H1 (cell line): Measurements from ENCODE around the gene TMEM163. TPM values are rescaled to one million over a fixed set of nuclear protein-coding genes. Genes with fewer than 3 reads are reported as not detected.

Source experiments
- CTCF ChIA-PET: fragments of 300-600 bp; sonication (Branson Sonifier 250); formaldehyde crosslinking; loops from one replicate; lab custom pipeline; 2021; ENCODE audit not compliant: partially characterized antibody; lab: Charles Lee
- POLR2A ChIA-PET: fragments of 300-600 bp; sonication (Branson Sonifier 250); formaldehyde crosslinking; loops from one replicate; lab custom pipeline; 2021; ENCODE audit warnings: inconsistent platforms; ENCODE audit not compliant: partially characterized antibody; lab: Charles Lee
- DNase-seq, 2 experiments: peaks; one replicate each; pipeline versions ENCODE4 v3.0.0 to v3.0.0-alpha.2; 2010 to 2022; ENCODE audit warnings: low spot score in 2 of 2, low read depth in 1 of 2, mixed read lengths in 1 of 2
- FAIRE-seq: peaks from 2 replicates; lab custom pipeline; 2011; peaks lifted over from hg19 to GRCh38; lab: Jason Lieb, UNC
- H2AFZ ChIP-seq: 2 replicates; pipeline ENCODE4 v1.8.1; 2012; ENCODE audit warnings: low read length, inconsistent platforms
- H2AK5ac ChIP-seq: 2 replicates; pipeline ENCODE4 v1.6.1; 2013; ENCODE audit warnings: low read depth, low read length
- H2BK120ac ChIP-seq: replicated peaks from 2 replicates; pipeline ENCODE3; 2013; ENCODE audit warnings: low read depth, low read length, inconsistent platforms
- H2BK12ac ChIP-seq: 2 replicates; pipeline ENCODE4 v1.6.1; 2013; ENCODE audit warnings: low read depth, low read length
- H2BK15ac ChIP-seq: 2 replicates; pipeline ENCODE4 v1.6.1; 2013; ENCODE audit warnings: low read length
- H2BK20ac ChIP-seq: 2 replicates; pipeline ENCODE4 v1.6.1; 2013; ENCODE audit warnings: low read length
- H2BK5ac ChIP-seq: 2 replicates; pipeline ENCODE4 v1.6.1; 2013; ENCODE audit warnings: low read depth, low read length
- H3K14ac ChIP-seq: 2 replicates; pipeline ENCODE4 v1.6.1; 2013; ENCODE audit warnings: inconsistent platforms; ENCODE audit not compliant: insufficient read length
- H3K18ac ChIP-seq: 2 replicates; pipeline ENCODE4 v1.6.1; 2013; ENCODE audit warnings: low read length; ENCODE audit errors: extremely low read depth
- H3K23ac ChIP-seq: 2 replicates; pipeline ENCODE4 v1.6.1; 2013; ENCODE audit warnings: inconsistent platforms; ENCODE audit not compliant: insufficient read length
- H3K23me2 ChIP-seq: 2 replicates; pipeline ENCODE4 v1.6.1; 2013; ENCODE audit warnings: low read depth, low read length
- H3K27ac ChIP-seq: 2 replicates; pipeline ENCODE4 v1.6.1; 2011; ENCODE audit warnings: low read depth, low read length, inconsistent platforms
- H3K27me3 ChIP-seq, 4 experiments: replicated peaks in 1 of 4; 1 replicate in 1 of 4; 2 replicates in 3 of 4; pipeline versions ENCODE4 v1.6.1 to v1.8.1; 2011 to 2013; ENCODE audit warnings: low read length in 3 of 4, mild to moderate bottlenecking in 3 of 4, inconsistent platforms in 2 of 4, mixed read lengths in 2 of 4, moderate library complexity in 1 of 4; ENCODE audit not compliant: control insufficient read depth in 3 of 4, insufficient read depth in 3 of 4; ENCODE audit errors: extremely low read depth in 1 of 4
- H3K36me3 ChIP-seq, 4 experiments: 2 replicates each; pipeline versions ENCODE4 v1.6.1 to v1.8.1; 2011 to 2013; ENCODE audit warnings: mild to moderate bottlenecking in 4 of 4, low read length in 3 of 4, moderate library complexity in 2 of 4, control low read depth in 1 of 4, inconsistent platforms in 1 of 4; ENCODE audit not compliant: insufficient read depth in 4 of 4, control insufficient read depth in 2 of 4
- H3K4ac ChIP-seq: replicated peaks from 2 replicates; pipeline ENCODE3; 2013; ENCODE audit warnings: low read length, low read depth, mixed read lengths, inconsistent platforms; ENCODE audit not compliant: insufficient read length
- H3K4me1 ChIP-seq, 4 experiments: replicated peaks in 1 of 4; 1 replicate in 1 of 4; 2 replicates in 3 of 4; pipeline versions ENCODE4 v1.6.1 to v1.8.1; 2011 to 2013; ENCODE audit warnings: low read length in 3 of 4, inconsistent platforms in 2 of 4, mixed read lengths in 1 of 4; ENCODE audit not compliant: insufficient read depth in 4 of 4, control insufficient read depth in 3 of 4
- H3K4me2 ChIP-seq, 2 experiments: 2 replicates each; pipeline versions ENCODE4 v1.6.1 to v1.8.1; 2011 to 2013; ENCODE audit warnings: low read depth in 2 of 2, low read length in 2 of 2, control low read depth in 1 of 2, inconsistent platforms in 1 of 2, mild to moderate bottlenecking in 1 of 2; ENCODE audit not compliant: insufficient read depth in 1 of 2
- H3K4me3 ChIP-seq, 4 experiments: fragments of 200-600, 300-600 bp in 1 of 4; sonication (generic), shearing (Covaris generic), sonication (Bioruptor Twin) in 1 of 4; 2 replicates each; pipeline versions ENCODE4 v1.5.1 to v1.8.1; 2011 to 2016; ENCODE audit warnings: low read length in 4 of 4, low read depth in 3 of 4, control low read depth in 2 of 4, inconsistent platforms in 2 of 4, mild to moderate bottlenecking in 2 of 4, mixed read lengths in 1 of 4, moderate library complexity in 1 of 4; ENCODE audit not compliant: insufficient read depth in 2 of 4; ENCODE audit errors: extremely low read depth in 1 of 4
- H3K56ac ChIP-seq: replicated peaks from 2 replicates; pipeline ENCODE3; 2013; ENCODE audit warnings: low read depth, mild to moderate bottlenecking, mixed read lengths, low read length, inconsistent platforms; ENCODE audit not compliant: insufficient read length
- H3K79me1 ChIP-seq: 2 replicates; pipeline ENCODE4 v1.6.1; 2013; ENCODE audit warnings: low read depth, low read length, control low read depth
- H3K79me2 ChIP-seq, 2 experiments: 2 replicates each; pipeline versions ENCODE4 v1.6.1 to v1.8.1; 2012 to 2013; ENCODE audit warnings: low read length in 2 of 2, mild to moderate bottlenecking in 2 of 2, inconsistent platforms in 1 of 2; ENCODE audit not compliant: insufficient read depth in 2 of 2, control insufficient read depth in 1 of 2
- H3K9ac ChIP-seq, 4 experiments: replicated peaks in 1 of 4; 1 replicate in 1 of 4; 2 replicates in 3 of 4; pipeline versions ENCODE4 v1.6.1 to v1.8.1; 2011 to 2013; ENCODE audit warnings: low read depth in 3 of 4, low read length in 3 of 4, control low read depth in 2 of 4, mild to moderate bottlenecking in 2 of 4, moderate library complexity in 2 of 4, inconsistent platforms in 1 of 4; ENCODE audit errors: extremely low read depth in 1 of 4
- H3K9me3 ChIP-seq, 2 experiments: 2 replicates each; pipeline versions ENCODE4 v1.6.1 to v1.8.1; 2012 to 2013; ENCODE audit warnings: mild to moderate bottlenecking in 2 of 2, moderate library complexity in 2 of 2, control low read depth in 1 of 2, inconsistent platforms in 1 of 2, low read depth in 1 of 2, low read length in 1 of 2, mixed read lengths in 1 of 2; ENCODE audit not compliant: insufficient read depth in 2 of 2
- H4K20me1 ChIP-seq, 2 experiments: replicated peaks in 1 of 2; 2 replicates each; pipeline versions ENCODE3 to v1.8.1; 2011 to 2013; ENCODE audit warnings: inconsistent platforms in 2 of 2, low read length in 2 of 2, mild to moderate bottlenecking in 1 of 2; ENCODE audit not compliant: insufficient read depth in 2 of 2, control insufficient read depth in 1 of 2
- H4K5ac ChIP-seq: 2 replicates; pipeline ENCODE4 v1.6.1; 2013; ENCODE audit warnings: low read length, low read depth, mixed read lengths, inconsistent platforms; ENCODE audit not compliant: insufficient read length
- H4K8ac ChIP-seq: 2 replicates; pipeline ENCODE4 v1.8.0; 2013; ENCODE audit warnings: mild to moderate bottlenecking, moderate library complexity, low read length, inconsistent platforms; ENCODE audit not compliant: insufficient read depth; ENCODE audit errors: extremely low read depth
- H4K91ac ChIP-seq: replicated peaks from 2 replicates; pipeline ENCODE3; 2013; ENCODE audit warnings: low read length, mixed read lengths, inconsistent platforms; ENCODE audit not compliant: insufficient read length
- BCL11A ChIP-seq, 2 experiments: IDR thresholded peaks; one replicate each; pipeline ENCODE4 v1.6.1; 2011; ENCODE audit warnings: low read depth in 2 of 2, low read length in 2 of 2, mild to moderate bottlenecking in 2 of 2
- CEBPB ChIP-seq: IDR thresholded peaks from 2 replicates; pipeline ENCODE4 v1.6.1; 2012; ENCODE audit warnings: low read depth, low read length
- WGBS, 2 experiments: shearing (Covaris generic) in 1 of 2; methylation state at CpG; one replicate each; pipeline versions ENCODE4 v1.1.6 to v1.1.7; 2013 to 2015; ENCODE audit warnings: low lambda C conversion rate in 2 of 2, mixed read lengths in 2 of 2, inconsistent platforms in 1 of 2, low coverage in 1 of 2, missing lambda C conversion rate in 1 of 2; ENCODE audit not compliant: insufficient replicate concordance in 2 of 2, insufficient coverage in 1 of 2, insufficient read length in 1 of 2; ENCODE audit errors: extremely low coverage in 1 of 2, missing lambda C conversion rate in 1 of 2; 5-methylcytosine and 5-hydroxymethylcytosine counted together
- polyA plus RNA-seq, 7 experiments: library from polyadenylated mRNA; depleted of rRNA in 3 of 7; stranded (reverse) in 5 of 7; unstranded in 2 of 7; fragments of >200 nt in 5 of 7; fragments of 200-250 nt in 2 of 7; gene quantifications; 1 replicate in 5 of 7; 2 replicates in 1 of 7; 4 replicates in 1 of 7; pipeline versions ENCODE4 v1.2.1 to v1.2.3, GENCODE V29; 2011 to 2013; ENCODE audit warnings: missing spikeins in 2 of 7, mixed read lengths in 2 of 7
- total RNA-seq: library from RNA; stranded (reverse); fragmentation: NEBNext Ultra II Directional; extraction: Animal tissue kit (Norgen Biotek cat#: 25700); gene quantifications from 2 replicates; pipeline ENCODE4 v1.2.1, GENCODE V29; 2021

TMEM163 gene
- total and polyA plus RNA-seq, 2 of the 8 experiments (the other 6 are each of a cell fraction or from before 2014, with no cell fraction given): 2.8 to 3.2 TPM

GRCh38 chr2:134406311-134406710, 312.5 kb downstream of the TMEM163 start:
- Histone ChIP-seq H3K9ac (no peak overlapping the region), H3K4me2 (no peak overlapping the region), H4K91ac (no peak overlapping the region), H2BK120ac (no peak overlapping the region), H3K4ac (no peak overlapping the region), H3K23me2 (no peaks in the 10 kb centered on the region), H2AFZ (no peak overlapping the region), H3K79me2 (no peaks in the 10 kb centered on the region), H3K79me1 (no peaks in the 10 kb centered on the region), H2BK12ac (no peak overlapping the region), H3K23ac (no peak overlapping the region), H3K14ac (no peak overlapping the region), H3K4me3 (no peak overlapping the region), H3K56ac (no peak overlapping the region), H4K5ac (no peak overlapping the region), H2AK5ac (no peak overlapping the region), H3K27me3 (no peaks in the 10 kb centered on the region), H4K20me1 (no peaks in the 10 kb centered on the region), H3K18ac (no peak overlapping the region), H3K27ac (no peak overlapping the region), H3K4me1 (no peaks in the 10 kb centered on the region), H2BK15ac (no peak overlapping the region), H2BK5ac (no peak overlapping the region), H3K9me3 (no peaks in the 10 kb centered on the region), H4K8ac (no peak overlapping the region), H3K36me3 (peaks cover 0 to 9% (median 0%) of the 10 kb centered on the region in 4 experiments; a peak in 2 of 8 replicates), H2BK20ac (no peak overlapping the region)
- ChIA-PET POLR2A (interaction anchor here (0.9 kb wide), 1 partner anchor 9 kb away, joined by 3 read pairs; no protein-coding TSS in a partner anchor), CTCF (interaction anchor here (0.6 to 1.8 kb wide), 6 partner anchors 14 to 287 kb away, joined by 3 to 7 read pairs (median 4); no protein-coding TSS in a partner anchor)
- FAIRE-seq: no peak
- WGBS, 2 experiments: 99% methylated on average over 5 of the region's 5 CpGs; no CpG with 5 or more reads in 1 of the 2 experiments
- no peak for DNase-seq
- TF ChIP-seq CEBPB (no peak), BCL11A (IDR thresholded peaks at IDR 0.05; ENCODE audit: low read depth in 2 of 2, low read length in 2 of 2) (no peak)
